K562 (cell line): ENCODE results near the gene PRKG1. TPM values are rescaled to one million over a fixed set of nuclear protein-coding genes. Genes with fewer than 3 reads are reported as not detected.

ENCODE experiments used
- ATAC-seq: fragments of 200-7000 bp; cut with Tn5 transposase; 3 replicates; pipeline ENCODE4 v1.9.1; 2020; ENCODE audit warnings: moderate library complexity
- BruUV-seq: library from RNA; stranded (reverse); fragments of 400-500 nt; replicated peaks from 2 replicates; lab custom pipeline; 2021; lab: Mats Ljungman, UMichigan
- CTCF ChIA-PET: fragments of 300-600 bp; formaldehyde crosslinking; extraction: SDS; loops from one replicate; lab custom pipeline; 2021; ENCODE audit warnings: low intra/inter-chr PET ratio; lab: Yijun Ruan, JAX
- POLR2A ChIA-PET: fragments of 300-600, 350-650 bp; sonication (Branson Sonifier 250); formaldehyde crosslinking; extraction: SDS; loops from one replicate; lab custom pipeline; 2021; ENCODE audit warnings: antibody characterized with exemption, inconsistent platforms; lab: Yijun Ruan, JAX
- DNase-seq, 4 experiments: peaks; one replicate each; pipeline versions ENCODE4 v3.0.0 to v3.0.0-alpha.2; 2011 to 2018; ENCODE audit warnings: low spot score in 3 of 4, mixed read lengths in 3 of 4; ENCODE audit errors: extremely low read depth in 1 of 4
- FAIRE-seq: peaks from 2 replicates; lab custom pipeline; 2011; peaks lifted over from hg19 to GRCh38; lab: Jason Lieb, UNC
- H2AFZ ChIP-seq: 2 replicates; pipeline ENCODE4 v1.6.0; 2011; ENCODE audit warnings: low read depth, low read length, control low read depth, inconsistent platforms
- H3K27ac ChIP-seq: fragments of 200-600 bp; 3 replicates; pipeline ENCODE4 v1.8.0; 2011; ENCODE audit warnings: low read depth, mild to moderate bottlenecking, control low read depth, inconsistent platforms, low read length, moderate library complexity, mixed read lengths; ENCODE audit errors: extremely low read depth
- H3K27me3 ChIP-seq, 2 experiments: fragments of 300-600 bp in 1 of 2; 2 replicates in 1 of 2; 3 replicates in 1 of 2; pipeline versions ENCODE4 v1.6.0 to v1.8.0; 2011; ENCODE audit warnings: inconsistent platforms in 2 of 2, low read length in 2 of 2, mild to moderate bottlenecking in 1 of 2, mixed read lengths in 1 of 2, moderate library complexity in 1 of 2; ENCODE audit not compliant: control insufficient read depth in 2 of 2, insufficient read depth in 2 of 2
- H3K36me3 ChIP-seq: fragments of 300-600 bp; 3 replicates; pipeline ENCODE4 v1.8.0; 2011; ENCODE audit warnings: mild to moderate bottlenecking, low read length, inconsistent platforms; ENCODE audit not compliant: control insufficient read depth, insufficient read depth
- H3K4me1 ChIP-seq, 2 experiments: fragments of 200-600 bp in 1 of 2; replicated peaks in 1 of 2; 2 replicates in 1 of 2; 3 replicates in 1 of 2; pipeline versions ENCODE4 v1.5.1 to v1.8.0; 2011; ENCODE audit warnings: inconsistent platforms in 2 of 2, low read length in 2 of 2, mild to moderate bottlenecking in 1 of 2, mixed read lengths in 1 of 2, moderate library complexity in 1 of 2; ENCODE audit not compliant: control insufficient read depth in 2 of 2, insufficient read depth in 2 of 2
- H3K4me2 ChIP-seq: 2 replicates; pipeline ENCODE4 v1.6.1; 2011; ENCODE audit warnings: low read length, control low read depth, inconsistent platforms, mixed read lengths; ENCODE audit not compliant: insufficient read depth
- H3K4me3 ChIP-seq: fragments of 200-600 bp; sonication (generic), shearing (Covaris generic); 2 replicates; pipeline ENCODE4 v1.5.1; 2016; ENCODE audit warnings: control low read depth, inconsistent platforms
- H3K79me2 ChIP-seq: fragments of 200-600 bp; 3 replicates; pipeline ENCODE4 v1.8.0; 2011; ENCODE audit warnings: low read length, inconsistent platforms; ENCODE audit not compliant: control insufficient read depth, insufficient read depth
- H3K9ac ChIP-seq, 2 experiments: 2 replicates each; pipeline versions ENCODE4 v1.6.0 to v1.6.1; 2011; ENCODE audit warnings: low read depth in 2 of 2, low read length in 2 of 2, control low read depth in 1 of 2, inconsistent platforms in 1 of 2, mild to moderate bottlenecking in 1 of 2, mixed read lengths in 1 of 2; ENCODE audit not compliant: insufficient read depth in 1 of 2
- H3K9me1 ChIP-seq: one replicate; pipeline ENCODE4 v1.6.0; 2011; ENCODE audit warnings: inconsistent platforms, mild to moderate bottlenecking, low read length, moderate library complexity; ENCODE audit not compliant: control insufficient read depth, insufficient read depth
- H3K9me3 ChIP-seq: replicated peaks from 2 replicates; pipeline ENCODE4 v1.5.1; 2011; ENCODE audit warnings: low read depth, low read length, inconsistent platforms; ENCODE audit not compliant: control insufficient read depth, insufficient read depth
- H4K20me1 ChIP-seq: replicated peaks from 2 replicates; pipeline ENCODE4 v1.6.1; 2011; ENCODE audit warnings: low read length, inconsistent platforms, mixed read lengths; ENCODE audit not compliant: control insufficient read depth, insufficient read depth
- ELF1 ChIP-seq: fragments of 200-800 bp; sonication (Bioruptor generic); IDR thresholded peaks from 2 replicates; pipeline ENCODE4 v1.6.1; 2016; ENCODE audit warnings: missing genetic modification characterization, missing compliant biosample characterization
- FOS ChIP-seq: IDR thresholded peaks from 3 replicates; pipeline ENCODE4 v1.6.1; 2011; ENCODE audit not compliant: insufficient read length; ENCODE audit errors: extremely low read depth
- FOXJ2 ChIP-seq: fragments of 200-800 bp; sonication (Bioruptor generic); IDR thresholded peaks from 2 replicates; pipeline ENCODE4 v1.6.1; 2016; ENCODE audit warnings: missing genetic modification characterization, missing compliant biosample characterization
- MXD1 ChIP-seq: fragments of 250-450 bp; sonication (Bioruptor Pico); IDR thresholded peaks from 2 replicates; pipeline ENCODE4 v1.8.0; 2021; ENCODE audit warnings: borderline replicate concordance, mild to moderate bottlenecking, moderate library complexity; ENCODE audit not compliant: poor library complexity, severe bottlenecking
- NCOA6 ChIP-seq: fragments of 450-650 bp; IDR thresholded peaks from 2 replicates; pipeline ENCODE4 v1.6.1; 2017; ENCODE audit warnings: mild to moderate bottlenecking
- RHOXF2B ChIP-seq: fragments of 250-450 bp; sonication (Bioruptor Pico); conservative IDR thresholded peaks from 2 replicates; pipeline ENCODE4 v1.5.1; 2021
- TAF15 ChIP-seq: fragments of 200-400 bp; formaldehyde crosslinking; IDR thresholded peaks from 2 replicates; pipeline ENCODE4 v1.6.1; 2017; ENCODE audit warnings: mild to moderate bottlenecking, low read depth, low read length, moderate library complexity
- ZNF146 ChIP-seq: IDR thresholded peaks from one replicate; pipeline ENCODE4 v1.6.1; 2018; ENCODE audit warnings: missing compliant biosample characterization; ENCODE audit not compliant: unreplicated experiment
- WGBS: fragments of 100-300 bp; shearing (Covaris generic); methylation state at CpG from one replicate; pipeline ENCODE4 v1.1.6; 2016; ENCODE audit warnings: low coverage, mixed read lengths; ENCODE audit not compliant: insufficient coverage; ENCODE audit errors: missing lambda C conversion rate; 5-methylcytosine and 5-hydroxymethylcytosine counted together
- in situ Hi-C: fragments of 300-500 bp; cut with MboI; formaldehyde crosslinking; loops from 4 replicates; pipeline ENCODE4 v1.15.0; 2018; ENCODE audit warnings: inconsistent platforms, mixed read lengths
- intact Hi-C: fragments of 100-400 bp; cut with micrococcal nuclease; formaldehyde crosslinking; loops from 2 replicates; pipeline ENCODE4 v1.14.2; 2022
- polyA plus RNA-seq, 8 experiments: library from polyadenylated mRNA; depleted of rRNA in 4 of 8; stranded (reverse) in 5 of 8; unstranded in 3 of 8; fragments of >200 nt; fragmentation: Nextera tagmentation in 2 of 8; fragmentation: Illumina TruSeq in 1 of 8; extraction: Ambion mirVana in 2 of 8; extraction: Trizol in 1 of 8; gene quantifications; 2 replicates each; pipeline versions ENCODE4 v1.2.1 to v1.2.3, GENCODE V29; 2011 to 2014; ENCODE audit warnings: inconsistent platforms in 1 of 8, missing spikeins in 1 of 8
- total RNA-seq, 7 experiments: library from RNA; depleted of rRNA in 6 of 7; stranded (reverse); fragments of >200 nt in 6 of 7; fragmentation: Illumina TruSeq in 2 of 7; extraction: Trizol in 2 of 7; gene quantifications; 2 replicates each; pipeline versions ENCODE4 v1.2.1 to v1.2.3, GENCODE V29; 2011 to 2021; ENCODE audit warnings: low replicate concordance in 1 of 7

PRKG1 gene
- total and polyA plus RNA-seq, 9 of the 15 experiments (the other 6 are each of a cell fraction or from before 2014, with no cell fraction given): 0.22 TPM; not detected in 8

GRCh38 chr10:51773681-51774080 is 699.4 kb downstream of the PRKG1 start (continued):
- no peak for TF ChIP-seq ZNF146 (CRISPR knock-in tag)
- no peak for TF ChIP-seq RHOXF2B

- no peak for DNase-seq
- FAIRE-seq: no peak
- 0% methylated on average over 2 of the region's 2 CpGs for WGBS
- in situ Hi-C loops: no loop called here
- H3K27ac ChIP-seq: no peak overlapping the region
- ATAC-seq: no peak
- intact Hi-C loops: no loop called here
- no peaks in the 10 kb centered on the region for H3K27me3 ChIP-seq
- ChIA-PET POLR2A (no interaction called here), CTCF (no interaction called here)
- TF ChIP-seq NCOA6 (no peak), FOXJ2 (no peak), FOS (no peak), TAF15 (no peak), MXD1 (CRISPR knock-in tag) (no peak), ELF1 (tag) (no peak)
- H3K9me1 ChIP-seq: no peaks in the 10 kb centered on the region
- H3K4me3 ChIP-seq: no peak overlapping the region
- no peaks in the 10 kb centered on the region for H3K4me1 ChIP-seq
- 0 out of 2 replicates have a peak, but pooled peaks cover 2% of the 10 kb centered on the region for H3K9me3 ChIP-seq
- no TSS peak for BruUV-seq
- H2AFZ ChIP-seq: no peak overlapping the region
- H3K4me2 ChIP-seq: no peak overlapping the region
- no peak overlapping the region for H3K9ac ChIP-seq
- H4K20me1 ChIP-seq: no peaks in the 10 kb centered on the region
- no peaks in the 10 kb centered on the region for H3K79me2 ChIP-seq
- no peaks in the 10 kb centered on the region for H3K36me3 ChIP-seq
Observed at GRCh38 chr10:51783941-51784340, 709.7 kb downstream of the PRKG1 start.
